Amygdala (tissue), 56 donors: Measurements from ENCODE around the gene AFF4.
A peak's percentile ranks its signal among the peaks of the same experiment; 100 is the strongest.

Experiments used
- DNase-seq, 56 donors: peaks; one replicate each; lab custom pipeline; 2025; lab: John Stamatoyannopoulos, UW

Gene AFF4

GRCh38 chr5:132829742-132830435, 133.5 kb downstream of the AFF4 start:
- DNase-seq: peak in 44 of 56 donors; percentile 18 to 81 (median 57)

GRCh38 chr5:132828846-132829494, 134.5 kb downstream of the AFF4 start:
- no peak for DNase-seq

GRCh38 chr5:132827943-132828673, 135.3 kb downstream of the AFF4 start:
- DNase-seq: no peak

GRCh38 chr5:132826424-132827082, 136.9 kb downstream of the AFF4 start:
- no peak for DNase-seq

GRCh38 chr5:132825834-132826391, 137.5 kb downstream of the AFF4 start:
- no peak for DNase-seq
